ENCODE data around the gene GNPTAB. TPM values are rescaled to one million over a fixed set of nuclear protein-coding genes. Genes with fewer than 3 reads are reported as not detected.

The GNPTAB gene
- total RNA-seq, 5 donors from 2014 or later (not counting 1 experiment from before 2014, with no cell fraction given): 44.9 to 66.8 (median 57.0) TPM

- Histone ChIP-seq H3K36me3 (ENCODE audit: control insufficient read depth in 2 of 2, extremely low read depth in 1 of 2, insufficient read depth in 1 of 2, low read length in 1 of 2) (no peaks in the 10 kb centered on the region), H3K4me3 (ENCODE audit: control insufficient read depth in 1 of 2, extremely low read depth in 1 of 2, low read length in 1 of 2) (no peak overlapping the region), H3K27ac (ENCODE audit: low read length) (no peak overlapping the region), H3K4me1 (ENCODE audit: control insufficient read depth in 1 of 2, extremely low read depth in 1 of 2, insufficient read depth in 2 of 2, low read length in 2 of 2) (peaks cover 3 to 13% of the 10 kb centered on the region in 2 experiments), H3K27me3 (replicated peaks in 1 of 2; ENCODE audit: control insufficient read depth in 2 of 2, extremely low read depth in 1 of 2, insufficient read depth in 2 of 2, low read length in 1 of 2) (no peaks in the 10 kb centered on the region), H3K9me3 (no peaks in the 10 kb centered on the region)
- Mint-ChIP-seq H3K9me3 (no peaks in the 10 kb centered on the region), H3K36me3 (no peaks in the 10 kb centered on the region), H3K4me3 (peak overlapping the region; percentile 83 to 93 (median 89)), H3K27me3 (no peaks in the 10 kb centered on the region), H3K4me1 (peaks cover 46 to 54% (median 52%) of the 10 kb centered on the region in 3 donors), H3K27ac (peak overlapping the region in 1 of 2 donors; percentile 82)
- DNase-seq: peak in 1 of 35 experiments; percentile 20
- CTCF ChIA-PET: interaction anchor here (0.6 to 1.4 kb wide), 4 partner anchors 15 to 284 kb away, joined by 3 to 4 read pairs (median 3); partner anchors contain the start of gene GNPTAB (in 1 of the 2)
- WGBS (ENCODE audit: insufficient coverage): 96% methylated on average over 6 of the region's 12 CpGs
- ATAC-seq (replicated peaks in 1 of 4): no peak
- POLR2A ChIA-PET: no interaction called here
Measured at GRCh38 chr12:101698800-101699347, 131.9 kb downstream of the GNPTAB start.

- no peak overlapping the region for H3K27ac ChIP-seq (ENCODE audit: low read length)
- H3K27me3 ChIP-seq (replicated peaks in 1 of 2; ENCODE audit: control insufficient read depth in 2 of 2, extremely low read depth in 1 of 2, insufficient read depth in 2 of 2, low read length in 1 of 2): no peaks in the 10 kb centered on the region
- WGBS (ENCODE audit: insufficient coverage): under 1% methylated on average over 59 of the region's 67 CpGs
- H3K4me3 ChIP-seq (ENCODE audit: control insufficient read depth in 1 of 2, extremely low read depth in 1 of 2, low read length in 1 of 2): peak overlapping the region; percentile 65 to 84
- ChIA-PET CTCF (interaction anchor here in 1 of 2 donors (0.8 to 1.4 kb wide), 3 partner anchors 16 to 283 kb away, joined by 3 to 4 read pairs (median 3); partner anchors contain the start of gene GNPTAB), POLR2A (no interaction called here)
- peaks cover 3 to 13% of the 10 kb centered on the region in 2 experiments for H3K4me1 ChIP-seq (ENCODE audit: control insufficient read depth in 1 of 2, extremely low read depth in 1 of 2, insufficient read depth in 2 of 2, low read length in 2 of 2)
- no peaks in the 10 kb centered on the region for H3K9me3 Mint-ChIP-seq
- H3K36me3 ChIP-seq (ENCODE audit: control insufficient read depth in 2 of 2, extremely low read depth in 1 of 2, insufficient read depth in 1 of 2, low read length in 1 of 2): no peaks in the 10 kb centered on the region
- H3K4me3 Mint-ChIP-seq: peak overlapping the region; percentile 83 to 93 (median 89)
- H3K27me3 Mint-ChIP-seq: no peaks in the 10 kb centered on the region
- peak; percentile 20 to 39 (median 32) for ATAC-seq (replicated peaks in 1 of 4)
- H3K4me1 Mint-ChIP-seq: peaks cover 46 to 54% (median 52%) of the 10 kb centered on the region in 3 donors
- no peaks in the 10 kb centered on the region for H3K36me3 Mint-ChIP-seq
- H3K27ac Mint-ChIP-seq: peak overlapping the region; percentile 76 to 82
- peak in 13 of 35 experiments; percentile 1 to 44 (median 6) for DNase-seq
- no peaks in the 10 kb centered on the region for H3K9me3 ChIP-seq
Measured at GRCh38 chr12:101697930-101698799, 132.6 kb downstream of the GNPTAB start.

GRCh38 chr12:101697197-101697929 lies 133.4 kb downstream of the GNPTAB start, which contains the start of gene CHPT1:
TSS of gene CHPT1 (plus strand) at chr12:101697640. CDS start at chr12:101697862, 222 bp downstream.
- under 1% methylated on average over 72 of the region's 80 CpGs for WGBS (ENCODE audit: insufficient coverage)
- no peaks in the 10 kb centered on the region for H3K27me3 ChIP-seq (replicated peaks in 1 of 2; ENCODE audit: control insufficient read depth in 2 of 2, extremely low read depth in 1 of 2, insufficient read depth in 2 of 2, low read length in 1 of 2)
- ATAC-seq (replicated peaks in 1 of 4) (peak; percentile 80 to 84 (median 82)), DNase-seq (peak in 33 of 35 experiments; percentile 7 to 70 (median 35))
- H3K4me3 ChIP-seq (ENCODE audit: control insufficient read depth in 1 of 2, extremely low read depth in 1 of 2, low read length in 1 of 2): peak within 1 kb of the TSS; percentile 84 to 93
- no peaks in the 10 kb centered on the region for H3K36me3 ChIP-seq (ENCODE audit: control insufficient read depth in 2 of 2, extremely low read depth in 1 of 2, insufficient read depth in 1 of 2, low read length in 1 of 2)
- peak within 1 kb of the TSS; percentile 88 to 93 (median 89) for H3K4me3 Mint-ChIP-seq
- H3K27ac ChIP-seq (ENCODE audit: low read length): peak within 1 kb of the TSS; percentile 50
- H3K27me3 Mint-ChIP-seq: no peaks in the 10 kb centered on the region
- H3K4me1 ChIP-seq (ENCODE audit: control insufficient read depth in 1 of 2, extremely low read depth in 1 of 2, insufficient read depth in 2 of 2, low read length in 2 of 2): peaks cover 3 to 13% of the 10 kb centered on the region in 2 experiments
- peaks cover 46 to 54% (median 50%) of the 10 kb centered on the region in 3 donors for H3K4me1 Mint-ChIP-seq
- H3K27ac Mint-ChIP-seq: peak within 1 kb of the TSS; percentile 83 to 91
- POLR2A ChIA-PET: no interaction called here
- H3K9me3 Mint-ChIP-seq: no peaks in the 10 kb centered on the region
- H3K9me3 ChIP-seq: no peaks in the 10 kb centered on the region
- CTCF ChIA-PET: no interaction called here
- H3K36me3 Mint-ChIP-seq: no peaks in the 10 kb centered on the region

GRCh38 chr12:101696251-101697196 lies 134.2 kb downstream of the GNPTAB start:
- Mint-ChIP-seq H3K9me3 (no peaks in the 10 kb centered on the region), H3K27ac (peak overlapping the region; percentile 83 to 91), H3K36me3 (no peaks in the 10 kb centered on the region), H3K4me3 (peak overlapping the region; percentile 88 to 93 (median 89)), H3K27me3 (no peaks in the 10 kb centered on the region), H3K4me1 (peaks cover 44 to 46% (median 46%) of the 10 kb centered on the region in 3 donors)
- ChIA-PET POLR2A (no interaction called here), CTCF (no interaction called here)
- Histone ChIP-seq H3K4me3 (ENCODE audit: control insufficient read depth in 1 of 2, extremely low read depth in 1 of 2, low read length in 1 of 2) (peak overlapping the region; percentile 80 to 93), H3K36me3 (ENCODE audit: control insufficient read depth in 2 of 2, extremely low read depth in 1 of 2, insufficient read depth in 1 of 2, low read length in 1 of 2) (no peaks in the 10 kb centered on the region), H3K27ac (ENCODE audit: low read length) (peak overlapping the region; percentile 50), H3K4me1 (ENCODE audit: control insufficient read depth in 1 of 2, extremely low read depth in 1 of 2, insufficient read depth in 2 of 2, low read length in 2 of 2) (peaks cover 3 to 13% of the 10 kb centered on the region in 2 experiments), H3K27me3 (replicated peaks in 1 of 2; ENCODE audit: control insufficient read depth in 2 of 2, extremely low read depth in 1 of 2, insufficient read depth in 2 of 2, low read length in 1 of 2) (no peaks in the 10 kb centered on the region), H3K9me3 (no peaks in the 10 kb centered on the region)
- 53% methylated on average over 13 of the region's 18 CpGs for WGBS (ENCODE audit: insufficient coverage)
- DNase-seq: peak in 5 of 35 experiments; percentile 1 to 13 (median 6)
- peak in 1 of 4 experiments; percentile 48 for ATAC-seq (replicated peaks in 1 of 4)

- Histone ChIP-seq H3K27ac (ENCODE audit: low read length) (no peak overlapping the region), H3K4me3 (ENCODE audit: control insufficient read depth in 1 of 2, extremely low read depth in 1 of 2, low read length in 1 of 2) (no peak overlapping the region), H3K9me3 (no peaks in the 10 kb centered on the region), H3K27me3 (replicated peaks in 1 of 2; ENCODE audit: control insufficient read depth in 2 of 2, extremely low read depth in 1 of 2, insufficient read depth in 2 of 2, low read length in 1 of 2) (no peaks in the 10 kb centered on the region), H3K4me1 (ENCODE audit: control insufficient read depth in 1 of 2, extremely low read depth in 1 of 2, insufficient read depth in 2 of 2, low read length in 2 of 2) (peaks cover 3 to 13% of the 10 kb centered on the region in 2 experiments), H3K36me3 (ENCODE audit: control insufficient read depth in 2 of 2, extremely low read depth in 1 of 2, insufficient read depth in 1 of 2, low read length in 1 of 2) (no peaks in the 10 kb centered on the region)
- CTCF ChIA-PET: no interaction called here
- no peaks in the 10 kb centered on the region for H3K36me3 Mint-ChIP-seq
- H3K4me3 Mint-ChIP-seq: peak overlapping the region in 1 of 3 donors; percentile 93
- no peaks in the 10 kb centered on the region for H3K27me3 Mint-ChIP-seq
- H3K27ac Mint-ChIP-seq: peak overlapping the region in 1 of 2 donors; percentile 69
- peaks cover 36 to 39% (median 37%) of the 10 kb centered on the region in 3 donors for H3K4me1 Mint-ChIP-seq
- no peak for ATAC-seq (replicated peaks in 1 of 4)
- no peak for DNase-seq
- POLR2A ChIA-PET: no interaction called here
- no peaks in the 10 kb centered on the region for H3K9me3 Mint-ChIP-seq
- no CpG with 5 or more reads among the region's 1 CpG for WGBS (ENCODE audit: insufficient coverage)
Measured at GRCh38 chr12:101695706-101696105, 135.1 kb downstream of the GNPTAB start.

Data from T-cell (primary cell).